Esophagus muscularis mucosa (tissue), 4 donors: ENCODE data around the gene FRMD4A. TPM values are rescaled to one million over a fixed set of nuclear protein-coding genes. Genes with fewer than 3 reads are reported as not detected.

Experiments used
- DNase-seq: peaks from one replicate; pipeline ENCODE4 v3.0.0-alpha.2; 2017; ENCODE audit errors: extremely low spot score
- H3K27ac ChIP-seq, 4 donors: fragments of 200-600 bp; sonication (generic); replicated peaks in 1 of 4; 1 replicate in 3 of 4; 2 replicates in 1 of 4; pipeline ENCODE4 v1.5.1; 2016 to 2019; ENCODE audit warnings: mild to moderate bottlenecking in 1 of 4
- H3K27me3 ChIP-seq, 4 donors: fragments of 200-600 bp; sonication (generic); one replicate each; pipeline versions ENCODE4 v1.5.1 to v1.6.0; 2016 to 2019
- H3K36me3 ChIP-seq, 4 donors: fragments of 200-600 bp; sonication (generic); one replicate each; pipeline ENCODE4 v1.5.1; 2016 to 2019
- H3K4me1 ChIP-seq, 4 donors: fragments of 200-600 bp; sonication (generic); one replicate each; pipeline ENCODE4 v1.5.1; 2016 to 2019
- H3K4me3 ChIP-seq, 4 donors: fragments of 200-600 bp; sonication (generic); 1 replicate in 2 of 4; 2 replicates in 2 of 4; pipeline ENCODE4 v1.5.1; 2016 to 2019; ENCODE audit warnings: mild to moderate bottlenecking in 4 of 4, moderate library complexity in 1 of 4
- H3K9me3 ChIP-seq, 4 donors: fragments of 200-600 bp; sonication (generic); 1 replicate in 3 of 4; 2 replicates in 1 of 4; pipeline ENCODE4 v1.5.1; 2016 to 2019
- CTCF ChIP-seq, 3 experiments: fragments of 200-600 bp in 2 of 3; fragments of 450-650 bp in 1 of 3; sonication (generic) in 2 of 3; IDR thresholded peaks; one replicate each; pipeline ENCODE4 v1.5.1; 2017 to 2019; ENCODE audit warnings: antibody characterized with exemption in 3 of 3, mild to moderate bottlenecking in 2 of 3, moderate library complexity in 1 of 3
- EP300 ChIP-seq: sonication (generic); formaldehyde crosslinking; IDR thresholded peaks from one replicate; pipeline ENCODE4 v1.6.1; 2017; ENCODE audit warnings: antibody characterized with exemption
- POLR2A ChIP-seq: fragments of 450-650 bp; IDR thresholded peaks from one replicate; pipeline ENCODE4 v1.6.1; 2017; ENCODE audit warnings: antibody characterized with exemption, moderate library complexity, mild to moderate bottlenecking, low read depth
- POLR2AphosphoS5 ChIP-seq, 2 donors: sonication (generic); formaldehyde crosslinking; IDR thresholded peaks; one replicate each; pipeline ENCODE4 v1.6.1; 2017; ENCODE audit warnings: antibody characterized with exemption in 2 of 2
- WGBS: methylation state at CpG from one replicate; pipeline ENCODE4 v1.1.5; 2018; 5-methylcytosine and 5-hydroxymethylcytosine counted together
- intact Hi-C: fragments of 100-400 bp; cut with DNase I; formaldehyde crosslinking; loops from one replicate; pipeline ENCODE4 v1.15.1; 2023
- total RNA-seq, 4 donors: library from RNA; depleted of rRNA; stranded (reverse); fragments of >200 nt; gene quantifications; one replicate each; pipeline versions ENCODE4 v1.1.0 to v1.2.1, GENCODE V29; 2016

The FRMD4A gene
- total RNA-seq, 4 donors from 2014 or later, result 17.0 to 28.8 (median 21.8) TPM

DNA sequence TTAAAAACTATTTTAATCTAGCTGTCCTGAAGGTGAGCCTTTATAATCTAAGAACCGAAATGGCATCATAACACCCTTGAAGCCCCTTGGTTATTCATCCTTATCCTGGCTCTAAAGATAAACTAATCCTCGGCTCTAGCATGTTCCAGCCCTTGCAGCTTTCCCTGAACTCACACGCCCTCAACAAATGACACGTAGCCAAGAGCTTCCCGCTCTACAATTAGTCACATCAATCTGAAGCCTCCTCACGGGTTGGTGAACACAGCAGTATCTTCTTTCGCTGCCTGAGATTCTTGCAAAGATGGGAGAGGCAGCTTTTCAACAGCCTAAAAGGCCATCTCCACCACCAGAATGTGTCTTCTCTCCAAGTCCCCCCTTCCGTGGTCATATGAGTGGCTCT lies 4.1 kb downstream of the FRMD4A start:
- H3K9me3 ChIP-seq, result no peaks in the 10 kb centered on the region
- 88% methylated on average over 8 of the region's 8 CpGs for WGBS
- TF ChIP-seq CTCF (IDR thresholded peaks at IDR 0.05), result no peak
- no peak for TF ChIP-seq POLR2A
- TF ChIP-seq POLR2AphosphoS5 (IDR thresholded peaks at IDR 0.05), result no peak
- no peak for TF ChIP-seq EP300
- intact Hi-C loops, result no loop called here
- H3K36me3 ChIP-seq, result no peaks in the 10 kb centered on the region
- no peak overlapping the region for H3K27ac ChIP-seq
- H3K4me1 ChIP-seq, result peaks cover 0 to 22% (median 21%) of the 10 kb centered on the region in 4 donors
- H3K27me3 ChIP-seq, result no peaks in the 10 kb centered on the region
- peak; percentile 37 for DNase-seq
- no peak overlapping the region for H3K4me3 ChIP-seq

DNA sequence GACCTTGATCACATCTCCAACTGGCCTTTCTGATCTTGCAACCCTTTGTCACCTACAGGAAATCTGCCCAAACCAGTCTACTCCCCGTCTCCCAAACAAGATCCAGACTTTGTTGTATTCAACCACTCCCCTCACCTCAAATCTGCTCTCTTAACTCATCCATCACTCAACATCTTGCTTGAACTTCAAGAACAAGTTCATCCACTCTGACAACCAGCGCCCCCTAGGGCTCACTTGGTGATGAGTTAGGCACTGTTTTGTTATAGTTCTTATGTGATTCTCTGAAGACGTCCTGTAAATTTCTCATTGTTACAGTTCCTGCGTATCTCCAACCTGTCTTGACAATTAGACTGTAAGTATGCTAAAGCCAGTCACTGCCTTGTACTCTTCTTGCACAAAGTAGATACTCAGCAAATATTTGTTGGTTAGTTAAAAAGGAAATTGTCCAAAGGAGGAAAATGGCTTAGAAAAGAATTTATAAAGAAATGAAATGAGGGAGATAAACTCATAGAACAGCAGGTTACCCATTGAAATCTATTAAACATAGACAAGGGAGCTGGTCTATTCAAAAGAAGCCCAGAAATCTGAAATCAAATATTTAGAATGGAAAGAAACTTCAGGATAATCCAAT lies 5.3 kb downstream of the FRMD4A start:
- no peak for TF ChIP-seq EP300
- TF ChIP-seq CTCF (IDR thresholded peaks at IDR 0.05), result peak in 1 of 3 experiments; percentile 32
- TF ChIP-seq POLR2A, result no peak
- no peak for TF ChIP-seq POLR2AphosphoS5 (IDR thresholded peaks at IDR 0.05)
- Histone ChIP-seq H3K36me3 (no peaks in the 10 kb centered on the region), H3K9me3 (no peaks in the 10 kb centered on the region), H3K27ac (no peak overlapping the region), H3K4me3 (no peak overlapping the region), H3K4me1 (peaks cover 0 to 15% (median 13%) of the 10 kb centered on the region in 4 donors), H3K27me3 (no peaks in the 10 kb centered on the region)
- DNase-seq, result peak; percentile 68
- WGBS, result 62% methylated on average over 4 of the region's 4 CpGs
- intact Hi-C loops, result no loop called here

GRCh38 chr10:14322526-14323188 lies 8.1 kb downstream of the FRMD4A start:
- H3K27me3 ChIP-seq, result no peaks in the 10 kb centered on the region
- H3K9me3 ChIP-seq, result no peaks in the 10 kb centered on the region
- no peak for TF ChIP-seq POLR2A
- WGBS, result 54% methylated on average over 5 of the region's 5 CpGs
- peak; percentile 31 for DNase-seq
- H3K27ac ChIP-seq, result no peak overlapping the region
- H3K4me1 ChIP-seq, result no peaks in the 10 kb centered on the region
- intact Hi-C loops, result no loop called here
- H3K4me3 ChIP-seq, result no peak overlapping the region
- no peaks in the 10 kb centered on the region for H3K36me3 ChIP-seq

GRCh38 chr10:14318007-14318406 lies 12.7 kb downstream of the FRMD4A start:
- TF ChIP-seq POLR2A, result no peak
- TF ChIP-seq POLR2AphosphoS5 (IDR thresholded peaks at IDR 0.05), result no peak
- TF ChIP-seq CTCF (IDR thresholded peaks at IDR 0.05), result no peak
- no peak for TF ChIP-seq EP300
- no peak overlapping the region for H3K27ac ChIP-seq
- H3K4me1 ChIP-seq, result no peaks in the 10 kb centered on the region
- no peaks in the 10 kb centered on the region for H3K36me3 ChIP-seq
- no peaks in the 10 kb centered on the region for H3K9me3 ChIP-seq
- no peak overlapping the region for H3K4me3 ChIP-seq
- no peaks in the 10 kb centered on the region for H3K27me3 ChIP-seq
- WGBS, result 100% methylated on average over 1 of the region's 1 CpG
- peak; percentile 26 for DNase-seq
- intact Hi-C loops, result no loop called here

GRCh38 chr10:14312014-14312413 lies 18.7 kb downstream of the FRMD4A start:
- intact Hi-C loops, result no loop called here
- DNase-seq, result no peak
- WGBS, result 92% methylated on average over 4 of the region's 4 CpGs
- Histone ChIP-seq H3K27me3 (no peaks in the 10 kb centered on the region), H3K4me1 (no peaks in the 10 kb centered on the region), H3K27ac (no peak overlapping the region), H3K9me3 (no peaks in the 10 kb centered on the region), H3K4me3 (no peak overlapping the region), H3K36me3 (no peaks in the 10 kb centered on the region)
- TF ChIP-seq POLR2AphosphoS5 (IDR thresholded peaks at IDR 0.05), result no peak
- TF ChIP-seq POLR2A, result no peak
- no peak for TF ChIP-seq CTCF (IDR thresholded peaks at IDR 0.05)
- TF ChIP-seq EP300, result no peak
